SK-N-SH (cell line): ENCODE data around the gene TBCCD1. TPM values are rescaled to one million over a fixed set of nuclear protein-coding genes. Genes with fewer than 3 reads are reported as not detected.
A peak's percentile ranks its signal among the peaks of the same experiment; 100 is the strongest.

Experiments
- CTCF ChIA-PET: fragments of 300-600, 350-600 bp; formaldehyde crosslinking; extraction: SDS; loops from one replicate; lab custom pipeline; 2021; lab: Yijun Ruan, JAX
- POLR2A ChIA-PET: fragments of 350-600 bp; sonication (Branson Sonifier 250); formaldehyde crosslinking; extraction: SDS; loops from one replicate; lab custom pipeline; 2020; ENCODE audit warnings: antibody characterized with exemption, inconsistent platforms; lab: Yijun Ruan, JAX
- DNase-seq: peaks from one replicate; pipeline ENCODE4 v3.0.0; 2012
- H2AFZ ChIP-seq: fragments of 200-600 bp; sonication (generic); 2 replicates; pipeline ENCODE4 v1.8.1; 2016; ENCODE audit warnings: antibody characterized with exemption, mild to moderate bottlenecking, low read depth
- H3F3A ChIP-seq: fragments of 200-600 bp; sonication (generic); replicated peaks from 2 replicates; pipeline ENCODE3; 2016; ENCODE audit warnings: antibody characterized with exemption, mild to moderate bottlenecking; ENCODE audit not compliant: insufficient read depth
- H3K27ac ChIP-seq, 2 experiments: fragments of 200-500 bp in 1 of 2; fragments of 200-600 bp in 1 of 2; sonication (Bioruptor generic) in 1 of 2; sonication (generic), shearing (Covaris generic) in 1 of 2; 2 replicates each; pipeline versions ENCODE4 v1.5.1 to v1.6.1; 2014 to 2016; ENCODE audit warnings: low read depth in 2 of 2, inconsistent platforms in 1 of 2, low read length in 1 of 2, mild to moderate bottlenecking in 1 of 2, mixed read lengths in 1 of 2
- H3K27me3 ChIP-seq: fragments of 200-600 bp; sonication (generic), shearing (Covaris generic); 2 replicates; pipeline ENCODE4 v1.6.1; 2016; ENCODE audit warnings: mixed run types; ENCODE audit not compliant: insufficient read depth
- H3K36me3 ChIP-seq, 2 experiments: fragments of 200-500 bp in 1 of 2; fragments of 200-600 bp in 1 of 2; sonication (Bioruptor generic) in 1 of 2; sonication (generic) in 1 of 2; replicated peaks in 1 of 2; 2 replicates each; pipeline versions ENCODE3 to v1.5.1; 2014 to 2016; ENCODE audit warnings: low read length in 1 of 2, mild to moderate bottlenecking in 1 of 2; ENCODE audit not compliant: insufficient read depth in 2 of 2, control insufficient read depth in 1 of 2
- H3K4me1 ChIP-seq, 2 experiments: fragments of 200-500 bp in 1 of 2; fragments of 200-600 bp in 1 of 2; sonication (Bioruptor generic) in 1 of 2; sonication (generic), shearing (Covaris generic) in 1 of 2; 2 replicates each; pipeline versions ENCODE4 v1.5.1 to v1.6.1; 2014 to 2016; ENCODE audit warnings: low read depth in 1 of 2, low read length in 1 of 2, mixed run types in 1 of 2; ENCODE audit not compliant: insufficient read depth in 2 of 2, control insufficient read depth in 1 of 2
- H3K4me2 ChIP-seq: fragments of 200-600 bp; sonication (generic), shearing (Covaris generic); 2 replicates; pipeline ENCODE4 v1.6.1; 2017; ENCODE audit warnings: mixed run types
- H3K4me3 ChIP-seq, 2 experiments: fragments of 200-500 bp in 1 of 2; fragments of 200-600 bp in 1 of 2; sonication (Bioruptor generic) in 1 of 2; sonication (generic), shearing (Covaris generic) in 1 of 2; 2 replicates each; pipeline versions ENCODE4 v1.5.1 to v1.8.1; 2014 to 2016; ENCODE audit warnings: low read depth in 2 of 2, inconsistent platforms in 1 of 2, low read length in 1 of 2, mild to moderate bottlenecking in 1 of 2, mixed read lengths in 1 of 2, moderate library complexity in 1 of 2
- H3K79me2 ChIP-seq: fragments of 200-600 bp; sonication (generic); 2 replicates; pipeline ENCODE4 v1.8.1; 2017; ENCODE audit warnings: mild to moderate bottlenecking; ENCODE audit not compliant: insufficient read depth
- H3K9ac ChIP-seq: fragments of 200-600 bp; sonication (generic); 2 replicates; pipeline ENCODE4 v1.6.1; 2017; ENCODE audit warnings: mixed run types
- H3K9me2 ChIP-seq: fragments of 200-600 bp; sonication (generic); 2 replicates; pipeline ENCODE4 v1.6.1; 2017; ENCODE audit warnings: mixed run types
- H3K9me3 ChIP-seq: fragments of 200-600 bp; sonication (generic); 2 replicates; pipeline ENCODE4 v1.6.1; 2017; ENCODE audit warnings: mixed run types, mild to moderate bottlenecking, moderate library complexity
- H4K20me1 ChIP-seq: fragments of 200-600 bp; sonication (generic); 2 replicates; pipeline ENCODE4 v1.6.1; 2017; ENCODE audit warnings: mild to moderate bottlenecking, mixed run types; ENCODE audit not compliant: insufficient read depth
- CHD2 ChIP-seq: fragments of 150-350 bp; IDR thresholded peaks from 2 replicates; pipeline ENCODE4 v1.6.1; 2018; ENCODE audit warnings: low read length; ENCODE audit not compliant: partially characterized antibody
- ELF1 ChIP-seq: IDR thresholded peaks from 2 replicates; pipeline ENCODE4 v1.4.0; 2012
- EZH2phosphoT487 ChIP-seq: fragments of 200-600 bp; sonication (generic); IDR thresholded peaks from 2 replicates; pipeline ENCODE4 v1.6.1; 2017; ENCODE audit warnings: low read depth, mixed run types, mild to moderate bottlenecking, antibody characterized with exemption, moderate library complexity, borderline replicate concordance
- FOSL2 ChIP-seq: IDR thresholded peaks from 2 replicates; pipeline ENCODE4 v1.4.0; 2012; ENCODE audit warnings: low read depth, mild to moderate bottlenecking, moderate library complexity, borderline replicate concordance
- FOXJ3 ChIP-seq: sonication (generic); formaldehyde crosslinking; IDR thresholded peaks from 2 replicates; pipeline ENCODE4 v1.5.1; 2020; ENCODE audit warnings: mild to moderate bottlenecking, missing genetic modification reagents
- FOXM1 ChIP-seq: IDR thresholded peaks from 2 replicates; pipeline ENCODE4 v1.4.0; 2012; ENCODE audit warnings: low read depth, mild to moderate bottlenecking
- MXI1 ChIP-seq: IDR thresholded peaks from 2 replicates; pipeline ENCODE4 v1.6.1; 2012; ENCODE audit warnings: mild to moderate bottlenecking, low read depth, low read length, improper control_type of control experiment
- NRF1 ChIP-seq: IDR thresholded peaks from 2 replicates; pipeline ENCODE4 v1.6.1; 2012; ENCODE audit warnings: low read depth, mild to moderate bottlenecking, low read length
- RFX5 ChIP-seq: IDR thresholded peaks from 2 replicates; pipeline ENCODE4 v1.6.1; 2012; ENCODE audit warnings: mild to moderate bottlenecking, improper control_type of control experiment, low read length
- RXRA ChIP-seq: IDR thresholded peaks from 2 replicates; pipeline ENCODE4 v1.4.0; 2012; ENCODE audit warnings: low read depth, mild to moderate bottlenecking, borderline replicate concordance
- TAF1 ChIP-seq: IDR thresholded peaks from 2 replicates; pipeline ENCODE4 v1.6.1; 2012; ENCODE audit warnings: low read depth, mild to moderate bottlenecking, low read length, moderate library complexity, borderline replicate concordance
- TCF12 ChIP-seq: IDR thresholded peaks from 2 replicates; pipeline ENCODE4 v1.4.0; 2012
- WGBS: methylation state at CpG from one replicate; pipeline ENCODE4 v1.1.6; 2017; ENCODE audit warnings: low lambda C conversion rate; 5-methylcytosine and 5-hydroxymethylcytosine counted together
- polyA plus RNA-seq, 3 experiments: library from polyadenylated mRNA; depleted of rRNA; stranded (reverse); fragments of >200 nt; gene quantifications; 2 replicates each; pipeline ENCODE4 v1.2.3, GENCODE V29; 2012
- TF ChIP-seq, protein P1 (sequence below): IDR thresholded peaks from 2 replicates; pipeline ENCODE4 v1.6.1; 2012; ENCODE audit warnings: mild to moderate bottlenecking, low read depth, low read length, moderate library complexity
- TF ChIP-seq, protein P2 (sequence below): fragments of 150-350 bp; IDR thresholded peaks from 2 replicates; pipeline ENCODE4 v1.6.1; 2016; ENCODE audit warnings: mild to moderate bottlenecking, low read depth, low read length
- TF ChIP-seq, protein P3 (sequence below): fragments of 200-600 bp; sonication (generic); IDR thresholded peaks from 2 replicates; pipeline ENCODE4 v1.6.1; 2017; ENCODE audit warnings: antibody characterized with exemption, mild to moderate bottlenecking, moderate library complexity
- TF ChIP-seq, protein P4 (sequence below): fragments of 150-350 bp; IDR thresholded peaks from 2 replicates; pipeline ENCODE4 v1.6.1; 2017; ENCODE audit warnings: antibody characterized with exemption, low read length, low read depth, borderline replicate concordance
- TF ChIP-seq, protein P5 (sequence below): IDR thresholded peaks from 2 replicates; pipeline ENCODE4 v1.4.0; 2012; ENCODE audit warnings: low read depth, borderline replicate concordance

The TBCCD1 gene
- polyA plus RNA-seq, 1 of the 3 experiments (the other 2 are of a cell fraction): 6.5 TPM

DNA sequence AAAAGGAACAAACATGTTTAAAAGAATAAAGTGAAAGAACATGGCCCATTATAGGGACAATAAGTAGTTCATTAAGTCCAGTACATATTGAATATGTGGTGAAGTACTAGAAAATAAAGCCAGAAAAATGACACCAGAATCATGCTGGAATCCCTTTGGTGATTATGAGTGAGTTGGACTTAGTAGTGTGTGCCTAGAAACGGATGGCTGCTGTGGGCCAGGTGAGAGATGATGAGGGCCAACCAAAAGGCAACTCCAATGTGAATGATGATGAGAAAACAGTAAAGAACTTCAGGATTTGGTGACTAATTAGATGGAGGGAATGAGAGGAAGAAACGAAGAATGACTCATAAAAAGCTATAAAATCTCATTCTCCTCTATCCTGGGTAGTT is 26.3 kb downstream of the TBCCD1 start:
- Histone ChIP-seq H3K79me2 (no peaks in the 10 kb centered on the region), H3K36me3 (peaks cover 10 to 12% of the 10 kb centered on the region in 2 experiments), H3K9ac (no peak overlapping the region), H3K27ac (peak overlapping the region in 1 of 2 experiments; percentile 85; a peak in 1 of 4 replicates), H3K4me3 (no peak overlapping the region), H3K9me3 (no peaks in the 10 kb centered on the region), H4K20me1 (no peaks in the 10 kb centered on the region), H3K27me3 (no peaks in the 10 kb centered on the region), H3K9me2 (no peaks in the 10 kb centered on the region), H2AFZ (no peak overlapping the region), H3K4me1 (peaks cover 10 to 20% of the 10 kb centered on the region in 2 experiments), H3F3A (peaks cover 21% of the 10 kb centered on the region), H3K4me2 (0 out of 2 replicates have a peak overlapping the region, but pooled peaks have one; percentile 15)
- no peak for DNase-seq
- 19% methylated on average over 2 of the region's 2 CpGs for WGBS
- CTCF ChIA-PET: interaction anchor here (0.5 to 14.3 kb wide), 67 partner anchors 8 to 597 kb away, joined by 3 to 242 read pairs (median 4); partner anchors contain the start of genes DNAJB11 and ETV5
- POLR2A ChIA-PET: interaction anchor here (1.3 kb wide), 1 partner anchor 281 kb away, joined by 7 read pairs; no protein-coding TSS in a partner anchor
- no peak for TF ChIP-seq CHD2
- TF ChIP-seq FOSL2: peak; percentile 27

DNA sequence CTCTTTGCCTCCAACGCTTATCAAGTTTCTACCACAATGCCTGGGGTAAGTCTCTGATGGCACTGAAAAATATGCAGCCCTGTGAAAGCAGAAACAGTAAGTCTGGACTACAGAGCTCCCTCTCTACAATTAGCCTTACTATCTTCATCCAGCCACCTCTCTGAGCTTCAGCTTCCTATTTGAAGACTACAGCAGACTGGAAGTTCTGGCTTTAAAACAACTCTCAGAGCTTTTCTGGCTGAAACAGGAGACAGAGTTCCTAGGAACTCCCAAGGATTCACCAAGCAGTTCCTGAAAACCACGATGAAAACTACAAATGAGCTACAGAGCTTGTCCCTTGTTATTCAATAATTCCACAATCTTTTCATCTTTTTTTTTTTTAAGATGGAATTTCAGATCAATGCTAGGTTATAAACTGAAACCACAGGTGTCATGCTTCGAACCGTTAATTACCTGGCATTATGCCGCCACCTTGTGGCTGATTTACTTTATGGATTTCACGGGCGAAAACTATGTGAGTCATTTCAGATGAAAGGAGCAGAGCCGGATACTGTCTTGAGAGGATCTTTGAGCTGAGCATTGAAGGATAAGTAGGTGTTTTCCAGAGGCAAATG is 26.8 kb downstream of the TBCCD1 start:
- ChIA-PET POLR2A (interaction anchor here (0.6 to 1.3 kb wide), 2 partner anchors 281 to 443 kb away, joined by 3 to 7 read pairs; no protein-coding TSS in a partner anchor), CTCF (interaction anchor here (0.5 to 14.3 kb wide), 92 partner anchors 8 to 617 kb away, joined by 3 to 242 read pairs (median 4); partner anchors contain the start of genes DNAJB11 and ETV5)
- 8% methylated on average over 8 of the region's 8 CpGs for WGBS
- Histone ChIP-seq H3K9me3 (no peaks in the 10 kb centered on the region), H3K4me3 (peak overlapping the region in 1 of 2 experiments; percentile 31; a peak in 2 of 4 replicates), H3F3A (peaks cover 21% of the 10 kb centered on the region), H3K27ac (peak overlapping the region in 1 of 2 experiments; percentile 85; a peak in 2 of 4 replicates), H3K4me1 (peaks cover 12 to 20% of the 10 kb centered on the region in 2 experiments), H3K36me3 (peaks cover 6 to 9% of the 10 kb centered on the region in 2 experiments), H3K9me2 (no peaks in the 10 kb centered on the region), H3K27me3 (no peaks in the 10 kb centered on the region), H3K79me2 (no peaks in the 10 kb centered on the region), H3K4me2 (0 out of 2 replicates have a peak overlapping the region, but pooled peaks have one; percentile 15), H3K9ac (no peak overlapping the region), H4K20me1 (no peaks in the 10 kb centered on the region), H2AFZ (no peak overlapping the region)
- peak; percentile 49 for DNase-seq
- TF ChIP-seq, protein P1, sequence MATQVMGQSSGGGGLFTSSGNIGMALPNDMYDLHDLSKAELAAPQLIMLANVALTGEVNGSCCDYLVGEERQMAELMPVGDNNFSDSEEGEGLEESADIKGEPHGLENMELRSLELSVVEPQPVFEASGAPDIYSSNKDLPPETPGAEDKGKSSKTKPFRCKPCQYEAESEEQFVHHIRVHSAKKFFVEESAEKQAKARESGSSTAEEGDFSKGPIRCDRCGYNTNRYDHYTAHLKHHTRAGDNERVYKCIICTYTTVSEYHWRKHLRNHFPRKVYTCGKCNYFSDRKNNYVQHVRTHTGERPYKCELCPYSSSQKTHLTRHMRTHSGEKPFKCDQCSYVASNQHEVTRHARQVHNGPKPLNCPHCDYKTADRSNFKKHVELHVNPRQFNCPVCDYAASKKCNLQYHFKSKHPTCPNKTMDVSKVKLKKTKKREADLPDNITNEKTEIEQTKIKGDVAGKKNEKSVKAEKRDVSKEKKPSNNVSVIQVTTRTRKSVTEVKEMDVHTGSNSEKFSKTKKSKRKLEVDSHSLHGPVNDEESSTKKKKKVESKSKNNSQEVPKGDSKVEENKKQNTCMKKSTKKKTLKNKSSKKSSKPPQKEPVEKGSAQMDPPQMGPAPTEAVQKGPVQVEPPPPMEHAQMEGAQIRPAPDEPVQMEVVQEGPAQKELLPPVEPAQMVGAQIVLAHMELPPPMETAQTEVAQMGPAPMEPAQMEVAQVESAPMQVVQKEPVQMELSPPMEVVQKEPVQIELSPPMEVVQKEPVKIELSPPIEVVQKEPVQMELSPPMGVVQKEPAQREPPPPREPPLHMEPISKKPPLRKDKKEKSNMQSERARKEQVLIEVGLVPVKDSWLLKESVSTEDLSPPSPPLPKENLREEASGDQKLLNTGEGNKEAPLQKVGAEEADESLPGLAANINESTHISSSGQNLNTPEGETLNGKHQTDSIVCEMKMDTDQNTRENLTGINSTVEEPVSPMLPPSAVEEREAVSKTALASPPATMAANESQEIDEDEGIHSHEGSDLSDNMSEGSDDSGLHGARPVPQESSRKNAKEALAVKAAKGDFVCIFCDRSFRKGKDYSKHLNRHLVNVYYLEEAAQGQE: no peak
- TF ChIP-seq RFX5 (no peak), FOXM1 (no peak), MXI1 (no peak), TCF12 (no peak), TAF1 (no peak), RXRA (no peak), EZH2phosphoT487 (no peak), FOXJ3 (CRISPR knock-in tag) (no peak), NRF1 (no peak), ELF1 (no peak)
- TF ChIP-seq, protein P2, sequence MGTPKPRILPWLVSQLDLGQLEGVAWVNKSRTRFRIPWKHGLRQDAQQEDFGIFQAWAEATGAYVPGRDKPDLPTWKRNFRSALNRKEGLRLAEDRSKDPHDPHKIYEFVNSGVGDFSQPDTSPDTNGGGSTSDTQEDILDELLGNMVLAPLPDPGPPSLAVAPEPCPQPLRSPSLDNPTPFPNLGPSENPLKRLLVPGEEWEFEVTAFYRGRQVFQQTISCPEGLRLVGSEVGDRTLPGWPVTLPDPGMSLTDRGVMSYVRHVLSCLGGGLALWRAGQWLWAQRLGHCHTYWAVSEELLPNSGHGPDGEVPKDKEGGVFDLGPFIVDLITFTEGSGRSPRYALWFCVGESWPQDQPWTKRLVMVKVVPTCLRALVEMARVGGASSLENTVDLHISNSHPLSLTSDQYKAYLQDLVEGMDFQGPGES: no peak
- TF ChIP-seq, protein P3, sequence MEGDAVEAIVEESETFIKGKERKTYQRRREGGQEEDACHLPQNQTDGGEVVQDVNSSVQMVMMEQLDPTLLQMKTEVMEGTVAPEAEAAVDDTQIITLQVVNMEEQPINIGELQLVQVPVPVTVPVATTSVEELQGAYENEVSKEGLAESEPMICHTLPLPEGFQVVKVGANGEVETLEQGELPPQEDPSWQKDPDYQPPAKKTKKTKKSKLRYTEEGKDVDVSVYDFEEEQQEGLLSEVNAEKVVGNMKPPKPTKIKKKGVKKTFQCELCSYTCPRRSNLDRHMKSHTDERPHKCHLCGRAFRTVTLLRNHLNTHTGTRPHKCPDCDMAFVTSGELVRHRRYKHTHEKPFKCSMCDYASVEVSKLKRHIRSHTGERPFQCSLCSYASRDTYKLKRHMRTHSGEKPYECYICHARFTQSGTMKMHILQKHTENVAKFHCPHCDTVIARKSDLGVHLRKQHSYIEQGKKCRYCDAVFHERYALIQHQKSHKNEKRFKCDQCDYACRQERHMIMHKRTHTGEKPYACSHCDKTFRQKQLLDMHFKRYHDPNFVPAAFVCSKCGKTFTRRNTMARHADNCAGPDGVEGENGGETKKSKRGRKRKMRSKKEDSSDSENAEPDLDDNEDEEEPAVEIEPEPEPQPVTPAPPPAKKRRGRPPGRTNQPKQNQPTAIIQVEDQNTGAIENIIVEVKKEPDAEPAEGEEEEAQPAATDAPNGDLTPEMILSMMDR: peak; percentile 88
- TF ChIP-seq, protein P4, sequence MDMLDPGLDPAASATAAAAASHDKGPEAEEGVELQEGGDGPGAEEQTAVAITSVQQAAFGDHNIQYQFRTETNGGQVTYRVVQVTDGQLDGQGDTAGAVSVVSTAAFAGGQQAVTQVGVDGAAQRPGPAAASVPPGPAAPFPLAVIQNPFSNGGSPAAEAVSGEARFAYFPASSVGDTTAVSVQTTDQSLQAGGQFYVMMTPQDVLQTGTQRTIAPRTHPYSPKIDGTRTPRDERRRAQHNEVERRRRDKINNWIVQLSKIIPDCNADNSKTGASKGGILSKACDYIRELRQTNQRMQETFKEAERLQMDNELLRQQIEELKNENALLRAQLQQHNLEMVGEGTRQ: no peak
- TF ChIP-seq, protein P5, sequence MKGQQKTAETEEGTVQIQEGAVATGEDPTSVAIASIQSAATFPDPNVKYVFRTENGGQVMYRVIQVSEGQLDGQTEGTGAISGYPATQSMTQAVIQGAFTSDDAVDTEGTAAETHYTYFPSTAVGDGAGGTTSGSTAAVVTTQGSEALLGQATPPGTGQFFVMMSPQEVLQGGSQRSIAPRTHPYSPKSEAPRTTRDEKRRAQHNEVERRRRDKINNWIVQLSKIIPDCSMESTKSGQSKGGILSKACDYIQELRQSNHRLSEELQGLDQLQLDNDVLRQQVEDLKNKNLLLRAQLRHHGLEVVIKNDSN: no peak
